Measurements from ENCODE around the gene FOXO6.

Gene FOXO6

GRCh38 chr1:41417746-41418145 is 56.5 kb downstream of the FOXO6 start:
- DNase-seq (ENCODE audit: extremely low read depth, low read depth): no peak
- TF ChIP-seq CTCF (IDR thresholded peaks at IDR 0.05; ENCODE audit: low read depth, low read length): no peak

- DNase-seq (ENCODE audit: extremely low read depth, low read depth): peak; percentile 72
Observed at GRCh38 chr1:41418857-41419583, 57.8 kb downstream of the FOXO6 start.

DNA sequence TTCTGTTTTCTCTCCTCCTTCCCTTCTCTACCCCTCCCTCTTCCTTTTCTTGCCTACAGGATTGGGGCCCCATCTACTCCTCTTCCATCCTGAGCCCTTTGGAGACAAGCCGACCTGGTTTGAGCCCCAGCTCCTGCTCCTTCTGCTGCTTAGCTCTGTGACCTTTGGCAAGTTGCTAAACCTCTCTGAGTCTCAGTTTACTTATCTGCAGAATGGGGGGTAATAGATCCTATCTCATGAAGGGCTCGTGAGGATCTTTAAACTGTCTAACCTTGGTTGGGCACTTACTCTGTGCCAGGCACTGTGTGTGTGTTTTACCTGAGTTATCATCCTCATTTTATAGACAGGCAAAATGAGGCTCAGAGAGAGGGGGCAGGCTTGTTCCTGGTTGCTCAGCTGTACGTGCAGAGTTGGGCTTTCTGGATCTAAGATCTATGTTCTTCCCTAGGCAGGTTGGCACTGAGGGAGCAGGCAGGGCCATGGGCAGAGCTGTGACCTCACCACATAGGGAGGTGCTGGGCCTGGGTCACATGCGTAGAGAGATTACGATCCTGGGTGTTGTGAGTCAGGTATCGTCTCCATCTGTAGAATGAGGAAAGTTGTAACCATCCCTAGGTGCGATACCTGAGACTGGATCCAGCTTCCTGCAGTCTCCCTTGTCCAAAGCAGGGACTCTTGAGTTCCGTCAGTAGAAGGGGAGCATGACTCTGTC is 58.5 kb downstream of the FOXO6 start:
- DNase-seq (ENCODE audit: extremely low read depth, low read depth): no peak
- no peak for TF ChIP-seq CTCF (IDR thresholded peaks at IDR 0.05; ENCODE audit: low read depth, low read length)

More at GRCh38 chr1:41418857-41419583, 57.8 kb downstream of the FOXO6 start:
- peak; percentile 9 for TF ChIP-seq CTCF (IDR thresholded peaks at IDR 0.05; ENCODE audit: low read depth, low read length)

DNA sequence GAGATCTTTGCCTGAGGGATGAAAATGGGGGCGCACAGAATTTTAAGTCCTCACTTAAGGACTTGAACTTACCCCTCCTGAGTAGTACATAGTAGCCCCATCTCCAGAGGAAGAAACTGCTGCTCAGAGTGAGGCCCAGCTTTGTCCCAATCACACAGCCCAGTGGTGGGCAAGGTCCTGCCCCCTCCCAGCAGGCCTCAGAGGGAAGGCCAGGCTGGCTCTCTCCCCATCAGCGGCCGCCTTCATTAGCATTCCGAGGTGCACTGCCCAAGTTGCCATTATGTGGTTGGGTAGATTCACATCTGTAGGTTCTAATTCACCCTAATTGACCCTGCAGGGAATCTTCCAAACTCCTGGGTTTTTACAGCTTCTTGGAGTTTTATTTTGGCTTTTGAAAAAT is 59.1 kb downstream of the FOXO6 start:
- no peak for TF ChIP-seq CTCF (IDR thresholded peaks at IDR 0.05; ENCODE audit: low read depth, low read length)
- DNase-seq (ENCODE audit: extremely low read depth, low read depth): no peak

- DNase-seq (ENCODE audit: extremely low read depth, low read depth): peak; percentile 12
- no peak for TF ChIP-seq CTCF (IDR thresholded peaks at IDR 0.05; ENCODE audit: low read depth, low read length)
Observed at GRCh38 chr1:41420860-41421259, 59.6 kb downstream of the FOXO6 start.

GRCh38 chr1:41422306-41422705 is 61.1 kb downstream of the FOXO6 start:
- TF ChIP-seq CTCF (IDR thresholded peaks at IDR 0.05; ENCODE audit: low read depth, low read length): no peak

DNA sequence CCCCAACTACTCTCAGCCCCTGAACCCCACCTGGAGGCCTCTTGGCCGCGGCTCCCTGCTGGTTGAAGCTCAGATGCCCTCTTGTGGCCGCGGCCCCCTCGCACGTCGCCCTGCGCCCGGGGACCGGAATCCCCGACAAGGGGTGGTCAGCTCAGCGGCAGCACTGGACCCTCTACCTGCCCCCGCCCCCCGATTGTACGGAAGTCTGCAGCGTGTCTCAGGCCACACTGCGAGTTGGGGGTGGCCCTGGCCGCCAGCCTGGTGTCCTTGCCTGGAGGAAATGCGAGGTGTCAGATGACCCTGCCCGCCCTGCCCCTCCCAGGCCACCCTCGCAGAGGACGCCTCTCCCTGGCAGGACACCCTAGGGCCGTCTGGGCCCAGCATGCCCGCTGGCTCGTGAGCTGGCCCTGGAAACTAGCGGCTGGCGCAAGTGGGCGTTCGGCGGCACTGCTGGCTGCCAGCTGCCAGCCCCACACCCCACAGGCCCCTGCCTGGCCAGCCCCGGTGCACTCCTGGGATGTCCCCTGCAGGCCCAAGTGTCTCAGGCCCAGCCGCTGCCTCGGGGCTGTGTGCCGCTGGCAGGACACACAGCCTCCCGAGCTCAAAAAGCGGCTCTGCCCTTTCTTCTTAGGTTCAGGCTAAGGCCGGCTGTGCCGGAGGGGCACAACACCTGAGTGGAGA is 62.4 kb downstream of the FOXO6 start:
- DNase-seq (ENCODE audit: extremely low read depth, low read depth): no peak

More at GRCh38 chr1:41422306-41422705, 61.1 kb downstream of the FOXO6 start:
- DNase-seq (ENCODE audit: extremely low read depth, low read depth): no peak

More for the DNA sequence above, 62.4 kb downstream of the FOXO6 start:
- no peak for TF ChIP-seq CTCF (IDR thresholded peaks at IDR 0.05; ENCODE audit: low read depth, low read length)
